ENCODE data around the gene PTGFRN.

- no peak for TF ChIP-seq PATZ1 (CRISPR knock-in tag; IDR thresholded peaks at IDR 0.05; ENCODE audit: borderline replicate concordance)
- no peak for TF ChIP-seq PPARA (CRISPR knock-in tag; IDR thresholded peaks at IDR 0.05; ENCODE audit: borderline replicate concordance)
- no peak for TF ChIP-seq ZFP3 (CRISPR knock-in tag; IDR thresholded peaks at IDR 0.05)
- no peak for TF ChIP-seq RARB (CRISPR knock-in tag; IDR thresholded peaks at IDR 0.05)
- TF ChIP-seq CREB5 (CRISPR knock-in tag; IDR thresholded peaks at IDR 0.05; ENCODE audit: low read depth): no peak
- no peak for TF ChIP-seq ZNF70 (CRISPR knock-in tag; IDR thresholded peaks at IDR 0.05)
- no peak for TF ChIP-seq TOX (CRISPR knock-in tag; IDR thresholded peaks at IDR 0.05; ENCODE audit: borderline replicate concordance)
- no peak for TF ChIP-seq POU6F1 (CRISPR knock-in tag; IDR thresholded peaks at IDR 0.05; ENCODE audit: borderline replicate concordance, low read depth)
- no peak for TF ChIP-seq ZFP30 (CRISPR knock-in tag; IDR thresholded peaks at IDR 0.05)
- TF ChIP-seq CSDC2 (CRISPR knock-in tag; IDR thresholded peaks at IDR 0.05): no peak
- TF ChIP-seq CSRNP3 (CRISPR knock-in tag; IDR thresholded peaks at IDR 0.05): no peak
- TF ChIP-seq ISL1 (CRISPR knock-in tag; IDR thresholded peaks at IDR 0.05): no peak
These were observed 107.3 kb downstream of the PTGFRN start for GRCh38 chr1:117017062-117017461.
